Psoas muscle (tissue), 8 donors: ENCODE data around the gene TNNI3. TPM values are rescaled to one million over a fixed set of nuclear protein-coding genes. Genes with fewer than 3 reads are reported as not detected.

ENCODE experiments used
- ATAC-seq, 4 donors: fragments of 200-7000 bp; cut with Tn5 transposase; one replicate each; pipeline ENCODE4 v1.9.1; 2020; ENCODE audit warnings: moderate library complexity in 3 of 4, mild to moderate bottlenecking in 2 of 4
- DNase-seq, 2 donors: peaks; one replicate each; pipeline ENCODE4 v3.0.0-alpha.2; 2020
- H3K27ac ChIP-seq: fragments of 200-600 bp; one replicate; pipeline ENCODE4 v1.8.0; 2022
- H3K27me3 ChIP-seq, 3 donors: fragments of 200-600 bp in 1 of 3; one replicate each; pipeline versions ENCODE4 v1.6.1 to v1.8.0; 2013 to 2022; ENCODE audit warnings: low read length in 2 of 3, mild to moderate bottlenecking in 2 of 3, moderate library complexity in 1 of 3; ENCODE audit not compliant: insufficient read depth in 3 of 3
- H3K36me3 ChIP-seq, 2 donors: fragments of 200-600 bp in 1 of 2; one replicate each; pipeline versions ENCODE4 v1.6.1 to v1.8.0; 2013 to 2022; ENCODE audit warnings: low read depth in 1 of 2, mild to moderate bottlenecking in 1 of 2, moderate library complexity in 1 of 2; ENCODE audit not compliant: insufficient read depth in 1 of 2
- H3K4me1 ChIP-seq: fragments of 200-600 bp; one replicate; pipeline ENCODE4 v1.8.0; 2022
- H3K4me3 ChIP-seq: fragments of 200-600 bp; one replicate; pipeline ENCODE4 v1.8.0; 2022; ENCODE audit warnings: mild to moderate bottlenecking
- H3K9me3 ChIP-seq: fragments of 200-600 bp; one replicate; pipeline ENCODE4 v1.8.0; 2022
- WGBS, 3 donors: extraction: QIAGEN DNeasy Blood & Tissue Kit; methylation state at CpG; one replicate each; pipeline versions ENCODE4 v1.1.6 to v1.1.7; 2013; 5-methylcytosine and 5-hydroxymethylcytosine counted together
- intact Hi-C, 2 donors: fragments of 100-400 bp; cut with DNase I; formaldehyde crosslinking; loops; one replicate each; pipeline versions ENCODE4 v1.11.0 to v1.14.2; 2022
- polyA plus RNA-seq, 3 donors: library from polyadenylated mRNA; stranded (reverse); fragments of 200-250 nt; gene quantifications; one replicate each; pipeline ENCODE4 v1.2.3, GENCODE V29; 2013
- total RNA-seq, 4 donors: library from RNA; stranded (reverse); fragmentation: NEBNext Ultra II Directional in 2 of 4; extraction: Animal tissue kit (Norgen Biotek cat#: 25700) in 2 of 4; gene quantifications; one replicate each; pipeline versions ENCODE4 v1.2.1 to v1.2.4, GENCODE V29; 2021 to 2023
- TF ChIP-seq, protein P1 (sequence below): fragments of 200-600 bp; IDR thresholded peaks from one replicate; pipeline ENCODE4 v1.8.0; 2022; ENCODE audit warnings: antibody characterized with exemption
- donor health status: healthy with polysubstance abuse.
- donor health status: DM: no; HTN: no; CAD: no; lungs with moderate emphysema.
- donor health status: Bipolar disorder and iron deficiency.
- donor health status: healthy.
- donor health status: DM: yes; HTN: yes; CAD: no.
- donor health status: DM: no; HTN: no; CAD: no.
- donor health status: DM: no; HTN: no; CAD: no.
- donor health status: DM: yes; HTN: yes; CAD: no.

Gene TNNI3
- total and polyA plus RNA-seq, 7 donors: 5.0 to 17.4 (median 13.4) TPM

DNA sequence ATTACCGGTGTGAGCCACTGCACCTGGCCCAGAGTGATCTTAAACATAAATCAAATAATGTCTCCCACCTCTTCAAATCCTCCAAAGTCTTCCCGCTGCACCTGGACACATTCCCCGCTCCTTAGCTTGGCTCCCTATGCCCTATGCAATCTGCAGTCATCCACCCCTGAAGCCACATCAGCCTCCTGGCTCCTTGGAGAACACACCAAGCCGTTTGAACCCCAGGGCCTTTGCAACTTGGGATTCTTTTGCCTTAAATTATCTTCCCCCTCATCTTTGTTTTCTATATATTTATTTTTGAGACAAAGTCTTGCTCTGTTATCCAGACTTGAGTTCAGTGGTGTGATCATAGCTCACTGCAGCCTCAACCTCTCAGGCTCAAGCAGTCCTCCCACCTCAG lies 11.6 kb upstream of the TNNI3 start:
- Histone ChIP-seq H3K36me3 (no peaks in the 10 kb centered on the region), H3K4me3 (no peak overlapping the region), H3K27me3 (peaks cover 0 to 71% (median 13%) of the 10 kb centered on the region in 3 donors), H3K4me1 (peaks cover 8% of the 10 kb centered on the region), H3K27ac (no peak overlapping the region), H3K9me3 (no peaks in the 10 kb centered on the region)
- 55 to 67% (median 58%) methylated on average over 4 of the region's 4 CpGs for WGBS, 3 donors
- intact Hi-C loops: no loop called here
- TF ChIP-seq, protein P1, sequence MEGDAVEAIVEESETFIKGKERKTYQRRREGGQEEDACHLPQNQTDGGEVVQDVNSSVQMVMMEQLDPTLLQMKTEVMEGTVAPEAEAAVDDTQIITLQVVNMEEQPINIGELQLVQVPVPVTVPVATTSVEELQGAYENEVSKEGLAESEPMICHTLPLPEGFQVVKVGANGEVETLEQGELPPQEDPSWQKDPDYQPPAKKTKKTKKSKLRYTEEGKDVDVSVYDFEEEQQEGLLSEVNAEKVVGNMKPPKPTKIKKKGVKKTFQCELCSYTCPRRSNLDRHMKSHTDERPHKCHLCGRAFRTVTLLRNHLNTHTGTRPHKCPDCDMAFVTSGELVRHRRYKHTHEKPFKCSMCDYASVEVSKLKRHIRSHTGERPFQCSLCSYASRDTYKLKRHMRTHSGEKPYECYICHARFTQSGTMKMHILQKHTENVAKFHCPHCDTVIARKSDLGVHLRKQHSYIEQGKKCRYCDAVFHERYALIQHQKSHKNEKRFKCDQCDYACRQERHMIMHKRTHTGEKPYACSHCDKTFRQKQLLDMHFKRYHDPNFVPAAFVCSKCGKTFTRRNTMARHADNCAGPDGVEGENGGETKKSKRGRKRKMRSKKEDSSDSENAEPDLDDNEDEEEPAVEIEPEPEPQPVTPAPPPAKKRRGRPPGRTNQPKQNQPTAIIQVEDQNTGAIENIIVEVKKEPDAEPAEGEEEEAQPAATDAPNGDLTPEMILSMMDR: no peak
- DNase-seq (no peak), ATAC-seq (no peak)

DNA sequence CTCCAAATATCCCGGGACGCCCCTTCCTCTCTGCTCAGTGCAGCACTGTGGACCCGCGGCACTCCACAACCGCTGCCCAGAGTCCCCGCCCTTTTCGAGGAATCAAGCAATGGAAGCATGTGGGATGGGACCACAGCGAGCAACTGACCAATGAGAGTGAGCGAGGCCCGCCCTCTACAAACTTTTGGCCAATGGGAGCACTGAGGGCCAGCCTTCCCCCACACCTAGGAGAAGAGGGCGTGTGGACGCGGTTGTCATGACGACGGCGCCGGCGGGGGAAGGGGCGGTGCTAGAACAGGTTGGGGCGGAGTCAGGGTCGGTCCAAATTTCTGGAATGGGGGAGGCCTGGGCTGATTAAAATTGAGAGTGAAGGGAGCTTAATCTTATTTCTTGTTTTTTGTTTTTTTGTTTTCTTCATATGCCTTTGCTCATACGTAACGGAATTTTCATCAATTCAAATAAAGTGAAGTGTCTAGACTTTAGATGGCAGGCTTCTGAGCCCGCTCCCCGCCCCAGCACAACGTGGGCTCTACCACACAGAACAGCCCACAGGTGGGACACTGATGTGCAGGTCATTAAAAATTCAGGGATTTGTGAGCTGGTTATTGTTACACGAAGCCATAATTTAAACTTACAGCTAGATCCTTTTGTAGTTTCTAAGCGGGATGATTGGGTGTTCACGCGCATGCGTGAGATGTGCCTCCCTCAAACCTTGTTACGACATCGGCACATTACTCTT lies 9.2 kb upstream of the TNNI3 start, which contains the start of gene DNAAF3:
Gene DNAAF3, minus strand, starts transcription at position 84 of the 739 bp plus-strand sequence. CDS start 200 bp downstream, outside the sequence.
- H3K36me3 ChIP-seq: no peaks in the 10 kb centered on the region
- intact Hi-C loops: no loop called here
- H3K4me1 ChIP-seq: peaks cover 8% of the 10 kb centered on the region
- H3K4me3 ChIP-seq: peak within 1 kb of the TSS; percentile 62
- H3K27ac ChIP-seq: no peak within 1 kb of the TSS
- TF ChIP-seq, protein P1: no peak
- 1 to 2% (median 2%) methylated on average over 33 of the region's 33 CpGs for WGBS, 3 donors
- H3K27me3 ChIP-seq: peaks cover 0 to 60% (median 5%) of the 10 kb centered on the region in 3 donors
- ATAC-seq: peak; percentile 98 to 100 (median 98)
- H3K9me3 ChIP-seq: no peaks in the 10 kb centered on the region
- peak; percentile 90 to 97 for DNase-seq

DNA sequence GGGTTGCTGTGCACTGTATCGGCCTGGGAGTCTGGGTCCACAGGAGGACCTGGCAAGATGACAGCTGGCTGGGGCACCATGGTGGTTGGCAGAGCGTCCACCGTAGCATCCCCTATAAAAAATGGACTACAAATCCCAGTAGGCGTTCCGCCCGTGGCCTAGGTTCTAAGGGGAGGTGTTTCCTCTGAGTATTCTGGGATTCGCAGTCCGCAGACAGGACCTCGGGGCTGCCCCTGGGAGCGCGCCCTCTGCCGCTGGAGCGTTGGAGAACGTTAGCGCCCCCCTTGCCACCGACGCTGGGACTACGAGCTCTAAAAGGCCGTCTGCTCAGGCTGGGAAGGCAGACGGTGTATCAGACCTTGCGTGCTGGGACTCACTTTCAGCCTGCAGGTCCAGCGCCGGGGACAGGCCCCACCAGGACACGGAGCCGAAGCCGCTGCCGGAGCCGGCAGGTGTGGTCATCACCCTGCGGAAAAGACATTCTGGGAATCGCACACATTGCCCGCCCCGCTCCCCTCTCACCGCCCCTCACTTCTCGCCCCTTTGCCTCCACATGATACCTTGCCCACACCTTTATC lies 8.5 kb upstream of the TNNI3 start:
- ATAC-seq (peak; percentile 80 to 91 (median 82)), DNase-seq (peak; percentile 64 to 81)
- Histone ChIP-seq H3K36me3 (no peaks in the 10 kb centered on the region), H3K9me3 (no peaks in the 10 kb centered on the region), H3K27me3 (peaks cover 0 to 61% (median 4%) of the 10 kb centered on the region in 3 donors), H3K27ac (no peak overlapping the region), H3K4me3 (peak overlapping the region; percentile 62), H3K4me1 (peaks cover 8% of the 10 kb centered on the region)
- intact Hi-C loops: no loop called here
- 1% methylated on average over 30 to 34 of the region's 34 CpGs for WGBS, 3 donors
- TF ChIP-seq, protein P1: peak; percentile 40

DNA sequence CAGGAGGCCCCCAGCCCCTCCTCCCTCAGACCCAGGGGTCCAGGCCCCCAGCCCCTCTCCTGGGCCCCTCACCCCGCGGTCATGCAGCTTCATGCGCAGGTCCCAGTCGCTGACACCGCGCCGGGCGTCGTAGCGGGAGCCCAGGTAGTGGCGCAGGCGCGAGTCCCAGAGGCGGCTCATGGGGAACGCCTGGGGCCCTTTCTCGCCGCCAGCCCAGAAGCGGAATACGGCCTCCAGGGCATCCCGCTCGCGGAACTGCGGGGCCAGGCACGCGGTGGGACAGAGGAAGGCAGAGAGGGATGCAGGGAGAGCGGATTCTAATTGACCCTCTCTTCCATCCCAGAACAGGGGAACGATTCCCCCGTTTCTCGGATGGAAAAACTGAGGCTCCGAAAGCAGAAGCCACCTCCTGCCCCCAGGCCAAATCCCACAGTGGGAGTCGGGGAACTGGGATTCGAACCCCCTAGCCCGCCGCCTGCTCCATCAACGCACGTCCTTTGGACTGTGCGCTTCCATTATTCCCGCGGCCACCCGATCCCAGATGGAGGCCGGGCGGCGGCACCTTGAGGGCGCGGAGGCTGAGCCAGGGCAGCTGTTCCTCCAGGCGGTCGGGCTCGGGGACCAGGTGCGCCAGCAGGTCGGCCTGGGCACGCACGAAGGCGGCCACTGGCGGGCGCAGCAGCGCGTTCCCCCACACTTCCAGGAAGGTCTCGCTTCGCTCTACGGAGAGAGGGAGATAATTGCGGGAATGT lies 4.2 kb upstream of the TNNI3 start:
- no peaks in the 10 kb centered on the region for H3K9me3 ChIP-seq
- intact Hi-C loops: loop anchor here (2.0 kb wide), 2 partner anchors 73 to 75 kb away; no protein-coding TSS in a partner anchor
- H3K4me1 ChIP-seq: peaks cover 3% of the 10 kb centered on the region
- DNase-seq: peak in 1 of 2 donors; percentile 50
- no peaks in the 10 kb centered on the region for H3K36me3 ChIP-seq
- ATAC-seq: no peak
- 25 to 29% (median 26%) methylated on average over 53 to 61 of the region's 61 CpGs for WGBS, 3 donors
- TF ChIP-seq, protein P1: no peak
- peaks cover 0 to 32% (median 4%) of the 10 kb centered on the region in 3 donors for H3K27me3 ChIP-seq
- H3K27ac ChIP-seq: no peak overlapping the region
- H3K4me3 ChIP-seq: no peak overlapping the region
